ENCODE results near the gene SGCB.

DNA sequence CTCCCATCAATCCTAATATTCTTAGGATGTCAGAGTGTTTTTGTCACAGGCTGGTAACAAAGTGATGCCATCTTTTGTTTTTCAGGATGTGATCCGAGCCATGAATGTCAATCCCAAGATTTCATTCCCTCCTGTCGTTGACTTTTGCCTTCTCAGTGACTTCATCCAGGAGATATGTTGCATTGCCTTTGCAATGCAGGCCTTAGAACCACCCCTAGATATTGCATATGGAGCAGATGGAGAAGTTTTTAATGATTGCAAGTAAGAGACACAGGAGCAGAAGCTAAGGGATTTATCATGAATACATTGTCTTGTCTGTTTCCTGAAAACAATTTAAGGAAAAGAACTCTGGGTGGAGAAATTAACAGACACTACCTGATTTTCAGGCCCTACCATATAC is 41.6 kb upstream of the SGCB start:
- TF ChIP-seq, protein P1, sequence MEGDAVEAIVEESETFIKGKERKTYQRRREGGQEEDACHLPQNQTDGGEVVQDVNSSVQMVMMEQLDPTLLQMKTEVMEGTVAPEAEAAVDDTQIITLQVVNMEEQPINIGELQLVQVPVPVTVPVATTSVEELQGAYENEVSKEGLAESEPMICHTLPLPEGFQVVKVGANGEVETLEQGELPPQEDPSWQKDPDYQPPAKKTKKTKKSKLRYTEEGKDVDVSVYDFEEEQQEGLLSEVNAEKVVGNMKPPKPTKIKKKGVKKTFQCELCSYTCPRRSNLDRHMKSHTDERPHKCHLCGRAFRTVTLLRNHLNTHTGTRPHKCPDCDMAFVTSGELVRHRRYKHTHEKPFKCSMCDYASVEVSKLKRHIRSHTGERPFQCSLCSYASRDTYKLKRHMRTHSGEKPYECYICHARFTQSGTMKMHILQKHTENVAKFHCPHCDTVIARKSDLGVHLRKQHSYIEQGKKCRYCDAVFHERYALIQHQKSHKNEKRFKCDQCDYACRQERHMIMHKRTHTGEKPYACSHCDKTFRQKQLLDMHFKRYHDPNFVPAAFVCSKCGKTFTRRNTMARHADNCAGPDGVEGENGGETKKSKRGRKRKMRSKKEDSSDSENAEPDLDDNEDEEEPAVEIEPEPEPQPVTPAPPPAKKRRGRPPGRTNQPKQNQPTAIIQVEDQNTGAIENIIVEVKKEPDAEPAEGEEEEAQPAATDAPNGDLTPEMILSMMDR (conservative IDR thresholded peaks at IDR 0.05; ENCODE audit: low read length): no peak
- no peak for TF ChIP-seq EZH2phosphoT487 (IDR thresholded peaks at IDR 0.05; ENCODE audit: borderline replicate concordance)

All from Loucy (cell line).